Thoracic aorta (tissue), 2 donors: ENCODE measurements around the gene MYO18B. TPM values are rescaled to one million over a fixed set of nuclear protein-coding genes. Genes with fewer than 3 reads are reported as not detected.
A peak's percentile ranks its signal among the peaks of the same experiment; 100 is the strongest.

Experiments used
- ATAC-seq: fragments of 150-250 bp; one replicate; pipeline ENCODE4 v1.8.0; 2017; ENCODE audit warnings: low read depth; ENCODE audit not compliant: insufficient number of reproducible peaks, low FRiP score
- DNase-seq: peaks from one replicate; pipeline ENCODE4 v3.0.0-alpha.2; 2020; ENCODE audit warnings: low spot score
- H3K27ac ChIP-seq, 2 donors: fragments of 200-600 bp; sonication (generic); 1 replicate in 1 of 2; 2 replicates in 1 of 2; pipeline ENCODE4 v1.5.1; 2016; ENCODE audit warnings: mild to moderate bottlenecking in 2 of 2, moderate library complexity in 2 of 2
- H3K27me3 ChIP-seq: fragments of 200-600 bp; sonication (generic); replicated peaks from 2 replicates; pipeline ENCODE4 v1.6.0; 2016; ENCODE audit warnings: mild to moderate bottlenecking; ENCODE audit not compliant: insufficient read depth
- H3K36me3 ChIP-seq: fragments of 200-600 bp; sonication (generic); one replicate; pipeline ENCODE4 v1.5.1; 2016
- H3K4me1 ChIP-seq, 2 donors: fragments of 200-600 bp; sonication (generic); 1 replicate in 1 of 2; 2 replicates in 1 of 2; pipeline versions ENCODE4 v1.5.1 to v1.6.0; 2016; ENCODE audit warnings: low read depth in 2 of 2, mild to moderate bottlenecking in 1 of 2; ENCODE audit not compliant: control insufficient read depth in 1 of 2
- H3K4me3 ChIP-seq: fragments of 200-600 bp; sonication (generic); 2 replicates; pipeline ENCODE4 v1.5.1; 2016; ENCODE audit warnings: mild to moderate bottlenecking
- H3K9me3 ChIP-seq: fragments of 200-600 bp; sonication (generic); 2 replicates; pipeline ENCODE4 v1.5.1; 2016
- total RNA-seq, 2 donors: library from RNA; depleted of rRNA; stranded (reverse); fragments of >200 nt; gene quantifications; one replicate each; pipeline versions ENCODE4 v1.1.0 to v1.2.3, GENCODE V29; 2016
- TF ChIP-seq, protein P1 (sequence below): fragments of 200-600 bp; sonication (generic); IDR thresholded peaks from one replicate; pipeline ENCODE4 v1.5.1; 2019; ENCODE audit warnings: antibody characterized with exemption

MYO18B gene
- total RNA-seq, 2 donors from 2014 or later = 45.6 to 73.5 TPM

- H3K27ac ChIP-seq = no peak overlapping the region
- TF ChIP-seq, protein P1, sequence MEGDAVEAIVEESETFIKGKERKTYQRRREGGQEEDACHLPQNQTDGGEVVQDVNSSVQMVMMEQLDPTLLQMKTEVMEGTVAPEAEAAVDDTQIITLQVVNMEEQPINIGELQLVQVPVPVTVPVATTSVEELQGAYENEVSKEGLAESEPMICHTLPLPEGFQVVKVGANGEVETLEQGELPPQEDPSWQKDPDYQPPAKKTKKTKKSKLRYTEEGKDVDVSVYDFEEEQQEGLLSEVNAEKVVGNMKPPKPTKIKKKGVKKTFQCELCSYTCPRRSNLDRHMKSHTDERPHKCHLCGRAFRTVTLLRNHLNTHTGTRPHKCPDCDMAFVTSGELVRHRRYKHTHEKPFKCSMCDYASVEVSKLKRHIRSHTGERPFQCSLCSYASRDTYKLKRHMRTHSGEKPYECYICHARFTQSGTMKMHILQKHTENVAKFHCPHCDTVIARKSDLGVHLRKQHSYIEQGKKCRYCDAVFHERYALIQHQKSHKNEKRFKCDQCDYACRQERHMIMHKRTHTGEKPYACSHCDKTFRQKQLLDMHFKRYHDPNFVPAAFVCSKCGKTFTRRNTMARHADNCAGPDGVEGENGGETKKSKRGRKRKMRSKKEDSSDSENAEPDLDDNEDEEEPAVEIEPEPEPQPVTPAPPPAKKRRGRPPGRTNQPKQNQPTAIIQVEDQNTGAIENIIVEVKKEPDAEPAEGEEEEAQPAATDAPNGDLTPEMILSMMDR = no peak
- H3K27me3 ChIP-seq = no peaks in the 10 kb centered on the region
- no peak overlapping the region for H3K4me3 ChIP-seq
- no peaks in the 10 kb centered on the region for H3K4me1 ChIP-seq
- ATAC-seq (no peak), DNase-seq (no peak)
- H3K9me3 ChIP-seq = no peaks in the 10 kb centered on the region
- H3K36me3 ChIP-seq = no peaks in the 10 kb centered on the region
Measured at GRCh38 chr22:25735650-25736049, 6.3 kb upstream of the MYO18B start.

GRCh38 chr22:25736378-25737011, 5.5 kb upstream of the MYO18B start:
- no peaks in the 10 kb centered on the region for H3K36me3 ChIP-seq
- no peaks in the 10 kb centered on the region for H3K9me3 ChIP-seq
- no peak overlapping the region for H3K27ac ChIP-seq
- H3K4me3 ChIP-seq = no peak overlapping the region
- H3K27me3 ChIP-seq = no peaks in the 10 kb centered on the region
- TF ChIP-seq, protein P1 = no peak
- ATAC-seq (no peak), DNase-seq (no peak)
- H3K4me1 ChIP-seq = peaks cover 0 to 5% of the 10 kb centered on the region in 2 donors

- H3K27ac ChIP-seq = no peak overlapping the region
- no peak for ATAC-seq
- no peaks in the 10 kb centered on the region for H3K9me3 ChIP-seq
- TF ChIP-seq, protein P1 = no peak
- no peaks in the 10 kb centered on the region for H3K36me3 ChIP-seq
- H3K27me3 ChIP-seq = no peaks in the 10 kb centered on the region
- DNase-seq = no peak
- H3K4me3 ChIP-seq = no peak overlapping the region
- peaks cover 0 to 9% of the 10 kb centered on the region in 2 donors for H3K4me1 ChIP-seq
Measured at GRCh38 chr22:25739659-25740344, 2.2 kb upstream of the MYO18B start.

DNA sequence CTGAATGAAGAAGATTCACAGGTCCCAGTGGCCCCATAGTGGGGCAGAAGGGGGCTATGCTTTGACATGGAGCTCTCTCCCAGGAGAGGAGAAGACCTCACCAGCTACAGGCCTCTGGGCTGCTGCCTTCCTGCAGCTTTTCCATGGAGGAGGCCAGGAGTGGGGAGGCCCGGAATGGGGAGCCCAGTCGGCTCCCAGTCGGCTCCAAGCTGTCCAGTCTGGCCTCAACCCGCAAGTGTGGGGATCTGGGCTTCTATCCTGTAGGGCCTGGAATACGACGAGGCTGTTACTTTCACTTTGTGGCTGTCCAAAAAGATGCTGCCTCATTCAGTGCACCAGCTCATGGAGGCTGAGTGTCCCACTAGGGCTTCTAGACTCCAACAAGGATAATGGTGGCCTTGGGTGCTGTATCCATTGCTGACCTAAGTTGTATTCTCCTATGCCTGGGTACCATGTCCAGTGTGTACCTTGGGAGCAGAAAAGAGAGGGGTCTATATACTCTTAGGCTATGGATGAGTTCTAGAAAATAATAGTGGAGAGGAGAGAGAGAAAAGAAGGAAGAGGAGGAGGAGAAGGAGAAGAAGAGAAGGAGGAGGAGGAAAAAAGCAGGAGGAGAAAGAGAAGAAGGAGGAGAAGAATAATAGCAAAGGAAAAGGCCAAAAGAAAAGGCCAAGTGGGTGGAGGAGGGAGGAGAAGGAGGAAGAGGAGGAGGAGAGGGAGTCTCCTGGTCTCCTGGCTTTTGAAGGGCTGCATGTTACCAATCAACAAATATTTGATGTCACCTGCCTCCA, 1.1 kb downstream of the MYO18B start:
- peak overlapping the region; percentile 93 to 94 for H3K27ac ChIP-seq
- DNase-seq = no peak
- no peak for ATAC-seq

More for the DNA sequence above, 1.1 kb downstream of the MYO18B start:
- Histone ChIP-seq H3K4me3 (peak overlapping the region; percentile 89), H3K4me1 (peaks cover 9 to 39% of the 10 kb centered on the region in 2 donors), H3K9me3 (no peaks in the 10 kb centered on the region), H3K27me3 (no peaks in the 10 kb centered on the region), H3K36me3 (no peaks in the 10 kb centered on the region)
- TF ChIP-seq, protein P1 = no peak
